Natural killer cell (primary cell): ENCODE measurements around the gene PMEL. TPM values are rescaled to one million over a fixed set of nuclear protein-coding genes. Genes with fewer than 3 reads are reported as not detected.

Experiments
- ATAC-seq, 3 donors: fragments of 150-1000 bp in 2 of 3; fragments of 200-7000 bp in 1 of 3; cut with Tn5 transposase; 1 replicate in 1 of 3; 2 replicates in 2 of 3; pipeline ENCODE4 v1.10.0; 2021; ENCODE audit warnings: mild to moderate bottlenecking in 2 of 3, moderate library complexity in 2 of 3
- DNase-seq, 2 donors: peaks; one replicate each; pipeline versions ENCODE4 v3.0.0 to v3.0.0-alpha.2; 2013 to 2021; ENCODE audit warnings: mixed read lengths in 1 of 2
- H3K27ac ChIP-seq: one replicate; pipeline ENCODE4 v1.5.1; 2013; ENCODE audit warnings: mild to moderate bottlenecking, low read length
- H3K27me3 ChIP-seq: one replicate; pipeline ENCODE4 v1.6.1; 2013; ENCODE audit warnings: low read length; ENCODE audit not compliant: control insufficient read depth, insufficient read depth
- H3K36me3 ChIP-seq: one replicate; pipeline ENCODE4 v1.6.1; 2013; ENCODE audit warnings: low read length; ENCODE audit not compliant: control insufficient read depth, insufficient read depth
- H3K4me1 ChIP-seq: one replicate; pipeline ENCODE4 v1.6.1; 2013; ENCODE audit warnings: low read length; ENCODE audit not compliant: control insufficient read depth, insufficient read depth
- H3K4me3 ChIP-seq: one replicate; pipeline ENCODE4 v1.5.1; 2013; ENCODE audit warnings: low read length
- H3K9me3 ChIP-seq: one replicate; pipeline ENCODE4 v1.6.1; 2013; ENCODE audit warnings: low read length; ENCODE audit not compliant: control insufficient read depth, insufficient read depth
- H3K27ac Mint-ChIP-seq, 2 donors: one replicate each; pipeline ENCODE4 v1.8.0; 2022; ENCODE audit warnings: mild to moderate bottlenecking in 2 of 2, mixed read lengths in 2 of 2, moderate library complexity in 1 of 2
- H3K27me3 Mint-ChIP-seq, 2 donors: one replicate each; pipeline ENCODE4 v1.8.0; 2022; ENCODE audit warnings: low read depth in 2 of 2, mixed read lengths in 2 of 2
- H3K36me3 Mint-ChIP-seq: one replicate; pipeline ENCODE4 v1.8.0; 2022; ENCODE audit warnings: mixed read lengths
- H3K4me1 Mint-ChIP-seq, 2 donors: one replicate each; pipeline ENCODE4 v1.8.0; 2022; ENCODE audit warnings: mixed read lengths in 2 of 2
- H3K4me3 Mint-ChIP-seq: one replicate; pipeline ENCODE4 v1.8.0; 2022; ENCODE audit warnings: mild to moderate bottlenecking, moderate library complexity, mixed read lengths
- H3K9me3 Mint-ChIP-seq, 2 donors: one replicate each; pipeline ENCODE4 v1.8.0; 2022; ENCODE audit warnings: mixed read lengths in 2 of 2
- WGBS: methylation state at CpG from one replicate; pipeline ENCODE4 v1.1.7; 2013; ENCODE audit warnings: missing lambda C conversion rate; ENCODE audit not compliant: insufficient coverage; 5-methylcytosine and 5-hydroxymethylcytosine counted together
- intact Hi-C: fragments of 100-400 bp; cut with micrococcal nuclease; formaldehyde crosslinking; loops from one replicate; pipeline ENCODE4 v1.14.2; 2022
- total RNA-seq, 4 donors: library from RNA; stranded (reverse); fragments of 120-200 nt in 1 of 4; gene quantifications; one replicate each; pipeline versions ENCODE4 v1.2.3 to v1.2.4, GENCODE V29; 2013 to 2022
- TF ChIP-seq, protein P1 (sequence below): fragments of 200-600 bp; IDR thresholded peaks from one replicate; pipeline ENCODE4 v1.8.0; 2022; ENCODE audit warnings: antibody characterized with exemption

Gene PMEL
- total RNA-seq, 3 donors from 2014 or later (not counting 1 experiment from before 2014, with no cell fraction given) = 0.35 TPM; not detected in 2

- H3K4me1 ChIP-seq = peaks cover 55% of the 10 kb centered on the region
- Mint-ChIP-seq H3K4me1 (peaks cover 46 to 60% of the 10 kb centered on the region in 2 donors), H3K4me3 (peak overlapping the region; percentile 99), H3K36me3 (no peaks in the 10 kb centered on the region), H3K27ac (peak overlapping the region; percentile 97 to 98), H3K9me3 (no peaks in the 10 kb centered on the region), H3K27me3 (no peaks in the 10 kb centered on the region)
- no peaks in the 10 kb centered on the region for H3K9me3 ChIP-seq
- WGBS = 3% methylated on average over 10 of the region's 10 CpGs
- H3K27ac ChIP-seq = peak overlapping the region; percentile 96
- TF ChIP-seq, protein P1, sequence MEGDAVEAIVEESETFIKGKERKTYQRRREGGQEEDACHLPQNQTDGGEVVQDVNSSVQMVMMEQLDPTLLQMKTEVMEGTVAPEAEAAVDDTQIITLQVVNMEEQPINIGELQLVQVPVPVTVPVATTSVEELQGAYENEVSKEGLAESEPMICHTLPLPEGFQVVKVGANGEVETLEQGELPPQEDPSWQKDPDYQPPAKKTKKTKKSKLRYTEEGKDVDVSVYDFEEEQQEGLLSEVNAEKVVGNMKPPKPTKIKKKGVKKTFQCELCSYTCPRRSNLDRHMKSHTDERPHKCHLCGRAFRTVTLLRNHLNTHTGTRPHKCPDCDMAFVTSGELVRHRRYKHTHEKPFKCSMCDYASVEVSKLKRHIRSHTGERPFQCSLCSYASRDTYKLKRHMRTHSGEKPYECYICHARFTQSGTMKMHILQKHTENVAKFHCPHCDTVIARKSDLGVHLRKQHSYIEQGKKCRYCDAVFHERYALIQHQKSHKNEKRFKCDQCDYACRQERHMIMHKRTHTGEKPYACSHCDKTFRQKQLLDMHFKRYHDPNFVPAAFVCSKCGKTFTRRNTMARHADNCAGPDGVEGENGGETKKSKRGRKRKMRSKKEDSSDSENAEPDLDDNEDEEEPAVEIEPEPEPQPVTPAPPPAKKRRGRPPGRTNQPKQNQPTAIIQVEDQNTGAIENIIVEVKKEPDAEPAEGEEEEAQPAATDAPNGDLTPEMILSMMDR = no peak
- peak overlapping the region; percentile 79 for H3K4me3 ChIP-seq
- no peak for ATAC-seq
- H3K27me3 ChIP-seq = no peaks in the 10 kb centered on the region
- intact Hi-C loops = loop anchor here (5.0 kb wide), 1 partner anchor 204 kb away; the partner anchor contains the start of gene CD63
- no peak for DNase-seq
- H3K36me3 ChIP-seq = peaks cover 2% of the 10 kb centered on the region
Observed at GRCh38 chr12:55931317-55931779, 34.5 kb downstream of the PMEL start.

DNA sequence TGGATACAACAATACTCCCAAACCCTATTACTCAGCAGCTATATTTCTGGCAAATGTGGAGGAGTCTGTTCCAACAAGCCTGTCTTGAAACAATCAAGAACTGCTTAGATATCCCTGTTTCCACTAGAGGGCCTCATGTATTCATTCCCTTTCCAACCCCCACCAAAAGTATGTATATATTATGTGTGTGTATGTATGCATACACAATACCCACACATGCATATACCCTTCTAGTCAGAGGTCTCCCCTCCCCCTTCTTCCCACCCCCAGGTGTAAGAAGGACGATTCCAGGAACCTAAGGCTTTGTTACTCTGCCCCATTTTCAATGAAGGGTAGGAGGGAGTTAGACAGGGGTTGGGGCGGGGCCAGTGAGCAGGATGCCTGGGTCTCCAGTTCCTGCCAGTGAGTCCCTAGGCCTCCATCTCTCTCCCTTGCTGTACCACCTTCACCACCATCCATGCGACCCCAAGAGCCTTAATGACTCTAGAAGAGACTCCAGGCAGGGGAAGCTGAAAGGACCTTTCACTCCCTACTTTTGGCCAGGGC, 35.0 kb downstream of the PMEL start, which contains the start of gene DGKA:
TSS of gene DGKA (plus strand) at position 392 of the 546 bp plus-strand sequence. CDS start 5,342 bp downstream, outside the sequence.
- Mint-ChIP-seq H3K4me3 (peak within 1 kb of the TSS; percentile 99), H3K36me3 (no peaks in the 10 kb centered on the region), H3K27me3 (no peaks in the 10 kb centered on the region), H3K27ac (peak within 1 kb of the TSS; percentile 97 to 98), H3K9me3 (no peaks in the 10 kb centered on the region), H3K4me1 (peaks cover 51 to 65% of the 10 kb centered on the region in 2 donors)
- Histone ChIP-seq H3K27me3 (no peaks in the 10 kb centered on the region), H3K36me3 (peaks cover 2% of the 10 kb centered on the region), H3K27ac (peak within 1 kb of the TSS; percentile 96), H3K4me1 (peaks cover 60% of the 10 kb centered on the region), H3K4me3 (peak within 1 kb of the TSS; percentile 79), H3K9me3 (no peaks in the 10 kb centered on the region)
- ATAC-seq (no peak), DNase-seq (peak; percentile 25 to 80)
- 20% methylated on average over 2 of the region's 3 CpGs for whole genome bisulfite sequencing
- TF ChIP-seq, protein P1 = peak; percentile 47
- intact Hi-C loops = loop anchor here (5.0 kb wide), 1 partner anchor 204 kb away; the partner anchor contains the start of gene CD63

- Histone ChIP-seq H3K36me3 (no peaks in the 10 kb centered on the region), H3K27ac (peak overlapping the region; percentile 84), H3K4me3 (no peak overlapping the region), H3K9me3 (no peaks in the 10 kb centered on the region), H3K27me3 (no peaks in the 10 kb centered on the region), H3K4me1 (peaks cover 61% of the 10 kb centered on the region)
- WGBS = 0% methylated on average over 5 of the region's 8 CpGs
- Mint-ChIP-seq H3K27me3 (no peaks in the 10 kb centered on the region), H3K4me3 (peak overlapping the region; percentile 99), H3K4me1 (peaks cover 62 to 76% of the 10 kb centered on the region in 2 donors), H3K9me3 (no peaks in the 10 kb centered on the region), H3K27ac (peak overlapping the region; percentile 97 to 98), H3K36me3 (no peaks in the 10 kb centered on the region)
- TF ChIP-seq, protein P1 = no peak
- ATAC-seq (peak; percentile 9 to 36 (median 12)), DNase-seq (peak; percentile 44 to 91)
- intact Hi-C loops = loop anchor here (5.0 kb wide), 2 partner anchors 113 to 187 kb away; partner anchors contain the start of genes GDF11 and RPS26
Observed at GRCh38 chr12:55929306-55929791, 36.5 kb downstream of the PMEL start.
